Measurements from ENCODE around the gene SSTR4. TPM values are rescaled to one million over a fixed set of nuclear protein-coding genes. Genes with fewer than 3 reads are reported as not detected.
A peak's percentile ranks its signal among the peaks of the same experiment; 100 is the strongest.

The SSTR4 gene
- total and polyA plus RNA-seq, 8 donors = 0.18 to 0.47 (median 0.26) TPM; not detected in 2

- no peak for DNase-seq
- Histone ChIP-seq H3K36me3 (no peaks in the 10 kb centered on the region), H3K4me3 (no peak overlapping the region), H3K27me3 (no peaks in the 10 kb centered on the region), H3K9me3 (no peaks in the 10 kb centered on the region), H3K4me1 (peaks cover 0 to 60% of the 10 kb centered on the region in 2 donors), H3K27ac (peak overlapping the region in 1 of 2 donors; percentile 75)
- ATAC-seq = no peak
- TF ChIP-seq CTCF (IDR thresholded peaks at IDR 0.05) = no peak
- intact Hi-C loops (cut with DNase I) = no loop called here
Measured at GRCh38 chr20:23028392-23028791, 6.7 kb upstream of the SSTR4 start.

- DNase-seq = peak in 1 of 4 donors; percentile 49
- no peak for TF ChIP-seq CTCF (IDR thresholded peaks at IDR 0.05)
- Histone ChIP-seq H3K9me3 (no peaks in the 10 kb centered on the region), H3K36me3 (no peaks in the 10 kb centered on the region), H3K4me1 (peaks cover 0 to 59% of the 10 kb centered on the region in 2 donors), H3K4me3 (no peak overlapping the region), H3K27me3 (peaks cover 0 to 4% of the 10 kb centered on the region in 2 donors), H3K27ac (no peak overlapping the region)
- intact Hi-C loops (cut with DNase I) = no loop called here
- ATAC-seq = peak; percentile 38
Measured at GRCh38 chr20:23029324-23029723, 5.8 kb upstream of the SSTR4 start.

- DNase-seq (no peak), ATAC-seq (no peak)
- no peak for TF ChIP-seq CTCF (IDR thresholded peaks at IDR 0.05)
- H3K9me3 ChIP-seq = no peaks in the 10 kb centered on the region
- peaks cover 0 to 43% of the 10 kb centered on the region in 2 donors for H3K4me1 ChIP-seq
- H3K4me3 ChIP-seq = no peak overlapping the region
- no peak overlapping the region for H3K27ac ChIP-seq
- intact Hi-C loops (cut with DNase I) = no loop called here
- H3K27me3 ChIP-seq = peaks cover 15 to 25% of the 10 kb centered on the region in 2 donors
- no peaks in the 10 kb centered on the region for H3K36me3 ChIP-seq
Measured at GRCh38 chr20:23031346-23031745, 3.8 kb upstream of the SSTR4 start.

- Histone ChIP-seq H3K4me3 (no peak overlapping the region), H3K9me3 (no peaks in the 10 kb centered on the region), H3K27ac (no peak overlapping the region), H3K36me3 (no peaks in the 10 kb centered on the region), H3K27me3 (peaks cover 18 to 33% of the 10 kb centered on the region in 2 donors), H3K4me1 (peaks cover 0 to 35% of the 10 kb centered on the region in 2 donors)
- no peak for TF ChIP-seq CTCF (IDR thresholded peaks at IDR 0.05)
- ATAC-seq (peak; percentile 80), DNase-seq (no peak)
- intact Hi-C loops (cut with DNase I) = no loop called here
Measured at GRCh38 chr20:23032056-23032749, 2.9 kb upstream of the SSTR4 start.

GRCh38 chr20:23032750-23033078 is 2.4 kb upstream of the SSTR4 start:
- DNase-seq (no peak), ATAC-seq (no peak)
- Histone ChIP-seq H3K27me3 (peaks cover 18 to 37% of the 10 kb centered on the region in 2 donors), H3K36me3 (no peaks in the 10 kb centered on the region), H3K4me1 (peaks cover 0 to 30% of the 10 kb centered on the region in 2 donors), H3K4me3 (no peak overlapping the region), H3K9me3 (no peaks in the 10 kb centered on the region), H3K27ac (no peak overlapping the region)
- intact Hi-C loops (cut with DNase I) = no loop called here
- no peak for TF ChIP-seq CTCF (IDR thresholded peaks at IDR 0.05)

Data from left lung (tissue), 10 donors.